Adrenal gland (tissue), 5 donors: ENCODE measurements around the gene TACC2.

Experiments
- CTCF ChIP-seq, 6 experiments: fragments of 450-650 bp in 4 of 6; fragments of 200-600 bp in 2 of 6; sonication (generic) in 1 of 6; IDR thresholded peaks; 1 replicate in 5 of 6; 2 replicates in 1 of 6; pipeline versions ENCODE4 v1.5.1 to v1.8.0; 2016 to 2021; ENCODE audit warnings: antibody characterized with exemption in 6 of 6, mild to moderate bottlenecking in 2 of 6, moderate library complexity in 1 of 6
- POLR2A ChIP-seq, 2 donors: fragments of 450-650 bp; IDR thresholded peaks; one replicate each; pipeline ENCODE4 v1.6.1; 2017; ENCODE audit warnings: antibody characterized with exemption in 2 of 2, mild to moderate bottlenecking in 2 of 2, moderate library complexity in 1 of 2
- donor health status: DM: no; HTN: no; CAD: no.

DNA sequence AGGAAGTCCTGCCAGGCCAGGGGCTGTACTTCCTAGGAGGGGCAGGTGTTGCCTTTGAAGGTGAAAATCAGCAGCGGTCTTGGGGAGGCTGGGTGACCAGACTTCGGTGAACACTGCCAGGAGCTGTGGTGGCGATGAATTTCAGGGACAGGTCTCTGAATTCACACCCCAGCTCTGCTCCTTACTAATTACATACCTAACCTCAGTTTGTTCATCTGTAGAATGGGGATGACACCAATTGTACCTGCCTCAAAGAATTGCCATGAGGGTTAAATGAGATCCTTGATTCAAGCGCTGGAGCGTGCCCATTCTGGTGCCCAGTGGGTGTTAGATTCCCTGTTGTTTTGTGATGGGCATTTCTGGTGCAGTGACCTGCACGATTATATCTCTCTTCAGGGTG lies 102.8 kb downstream of the TACC2 start:
- TF ChIP-seq POLR2A (IDR thresholded peaks at IDR 0.05) (no peak), CTCF (IDR thresholded peaks at IDR 0.05) (no peak)
